Suprapubic skin (tissue), 4 donors: ENCODE data around the gene LSM3. TPM values are rescaled to one million over a fixed set of nuclear protein-coding genes. Genes with fewer than 3 reads are reported as not detected.

Experiments
- DNase-seq, 2 donors: peaks; one replicate each; pipeline ENCODE4 v3.0.0-alpha.2; 2019; ENCODE audit warnings: low spot score in 2 of 2
- H3K27ac ChIP-seq: fragments of 200-600 bp; sonication (generic); one replicate; pipeline ENCODE4 v1.5.1; 2019
- H3K27me3 ChIP-seq: fragments of 200-600 bp; sonication (generic); one replicate; pipeline ENCODE4 v1.5.1; 2019
- H3K36me3 ChIP-seq: fragments of 200-600 bp; sonication (generic); one replicate; pipeline ENCODE4 v1.5.1; 2019
- H3K4me1 ChIP-seq: fragments of 200-600 bp; sonication (generic); one replicate; pipeline ENCODE4 v1.5.1; 2019
- H3K4me3 ChIP-seq: fragments of 200-600 bp; sonication (generic); one replicate; pipeline ENCODE4 v1.5.1; 2019; ENCODE audit warnings: mild to moderate bottlenecking
- H3K9me3 ChIP-seq: fragments of 200-600 bp; sonication (generic); one replicate; pipeline ENCODE4 v1.5.1; 2019
- CTCF ChIP-seq, 2 donors: fragments of 200-600 bp in 1 of 2; fragments of 450-650 bp in 1 of 2; sonication (generic) in 1 of 2; IDR thresholded peaks; one replicate each; pipeline ENCODE4 v1.5.1; 2016 to 2019; ENCODE audit warnings: antibody characterized with exemption in 2 of 2, mild to moderate bottlenecking in 1 of 2, moderate library complexity in 1 of 2
- EP300 ChIP-seq: sonication (generic); formaldehyde crosslinking; IDR thresholded peaks from one replicate; pipeline ENCODE4 v1.6.1; 2017; ENCODE audit warnings: antibody characterized with exemption
- POLR2A ChIP-seq, 2 donors: fragments of 450-650 bp; IDR thresholded peaks; one replicate each; pipeline ENCODE4 v1.6.1; 2017; ENCODE audit warnings: antibody characterized with exemption in 2 of 2, mild to moderate bottlenecking in 2 of 2, moderate library complexity in 2 of 2
- POLR2AphosphoS5 ChIP-seq, 3 donors: sonication (generic); formaldehyde crosslinking; IDR thresholded peaks; one replicate each; pipeline ENCODE4 v1.6.1; 2017; ENCODE audit warnings: antibody characterized with exemption in 3 of 3
- WGBS: methylation state at CpG from one replicate; pipeline ENCODE4 v1.1.5; 2018; 5-methylcytosine and 5-hydroxymethylcytosine counted together
- total RNA-seq, 4 donors: library from RNA; depleted of rRNA; stranded (reverse); fragments of >200 nt; gene quantifications; one replicate each; pipeline ENCODE4 v1.1.0, GENCODE V29; 2016

LSM3 gene
- total RNA-seq, 4 donors from 2014 or later: 5.5 to 10.7 (median 8.9) TPM

GRCh38 chr3:14246414-14246813 is 67.8 kb downstream of the LSM3 start:
- H3K4me3 ChIP-seq: no peak overlapping the region
- peaks cover 48% of the 10 kb centered on the region for H3K4me1 ChIP-seq
- H3K36me3 ChIP-seq: no peaks in the 10 kb centered on the region
- no peaks in the 10 kb centered on the region for H3K27me3 ChIP-seq
- H3K27ac ChIP-seq: no peak overlapping the region
- no peak for TF ChIP-seq POLR2AphosphoS5 (IDR thresholded peaks at IDR 0.05)
- TF ChIP-seq EP300: no peak
- no peak for TF ChIP-seq POLR2A (IDR thresholded peaks at IDR 0.05)
- TF ChIP-seq CTCF (IDR thresholded peaks at IDR 0.05): no peak
- DNase-seq: no peak
- H3K9me3 ChIP-seq: no peaks in the 10 kb centered on the region
- 93% methylated on average over 5 of the region's 5 CpGs for WGBS

- no peak overlapping the region for H3K27ac ChIP-seq
- H3K27me3 ChIP-seq: no peaks in the 10 kb centered on the region
- 86% methylated on average over 3 of the region's 3 CpGs for WGBS
- H3K4me1 ChIP-seq: peaks cover 57% of the 10 kb centered on the region
- no peak overlapping the region for H3K4me3 ChIP-seq
- H3K9me3 ChIP-seq: no peaks in the 10 kb centered on the region
- no peak for DNase-seq
- no peaks in the 10 kb centered on the region for H3K36me3 ChIP-seq
- no peak for TF ChIP-seq POLR2AphosphoS5 (IDR thresholded peaks at IDR 0.05)
- no peak for TF ChIP-seq POLR2A (IDR thresholded peaks at IDR 0.05)
- TF ChIP-seq EP300: no peak
- no peak for TF ChIP-seq CTCF (IDR thresholded peaks at IDR 0.05)
These were observed 69.8 kb downstream of the LSM3 start for GRCh38 chr3:14248477-14248848.

GRCh38 chr3:14248849-14249523 is 70.4 kb downstream of the LSM3 start:
- Histone ChIP-seq H3K36me3 (no peaks in the 10 kb centered on the region), H3K4me3 (no peak overlapping the region), H3K27me3 (no peaks in the 10 kb centered on the region), H3K27ac (peak overlapping the region; percentile 63), H3K9me3 (no peaks in the 10 kb centered on the region), H3K4me1 (peaks cover 58% of the 10 kb centered on the region)
- 42% methylated on average over 5 of the region's 5 CpGs for WGBS
- TF ChIP-seq POLR2AphosphoS5 (IDR thresholded peaks at IDR 0.05): peak in 2 of 3 donors; percentile 43 to 78
- no peak for TF ChIP-seq CTCF (IDR thresholded peaks at IDR 0.05)
- DNase-seq: peak in 1 of 2 donors; percentile 83

Other genes starting within 250 kb of the LSM3 start
- 10 to 100 TPM; 11.3 to 16.7 (median 12.5) TPM for gene CHCHD4, start 53.9 kb upstream of the LSM3 start, total RNA-seq
- gene TMEM43, start 53.8 kb upstream of the LSM3 start, total RNA-seq: 100 to 1,000 TPM; 206 to 237 (median 219) TPM
- gene XPC, start 216 bp upstream of the LSM3 start, total RNA-seq: 100 to 1,000 TPM in 1 of 4 donors, 10 to 100 TPM in 3; 49.7 to 176 (median 66.4) TPM
- 100 to 1,000 TPM in 2 of 4 donors, 10 to 100 TPM in 2; 85.4 to 149 (median 102) TPM for gene SLC6A6, start 223.8 kb downstream of the LSM3 start, total RNA-seq